Motor neuron (in vitro differentiated cells): ENCODE measurements around the gene AP3S1. TPM values are rescaled to one million over a fixed set of nuclear protein-coding genes. Genes with fewer than 3 reads are reported as not detected.

ENCODE experiments used
- ATAC-seq, 8 experiments: fragments of 200-7000 bp; cut with Tn5 transposase; replicated peaks in 6 of 8; 2 replicates each; pipeline ENCODE4 v1.8.0; 2021; ENCODE audit warnings: mild to moderate bottlenecking in 8 of 8, moderate library complexity in 8 of 8
- H3K27ac ChIP-seq, 2 donors: fragments of 250-450 bp; sonication (Bioruptor Pico); 2 replicates each; pipeline ENCODE4 v1.9.0; 2021; ENCODE audit warnings: antibody characterized with exemption in 2 of 2, mild to moderate bottlenecking in 2 of 2, moderate library complexity in 1 of 2
- H3K4me1 ChIP-seq, 2 donors: fragments of 250-450 bp; sonication (Bioruptor Pico); replicated peaks in 1 of 2; 2 replicates each; pipeline ENCODE4 v1.6.1; 2021; ENCODE audit warnings: antibody characterized with exemption in 2 of 2, mild to moderate bottlenecking in 2 of 2, moderate library complexity in 1 of 2
- H3K4me3 ChIP-seq, 5 donors: fragments of 250-450 bp; sonication (Bioruptor Pico); 2 replicates each; pipeline ENCODE4 v1.9.0; 2021; ENCODE audit warnings: antibody characterized with exemption in 5 of 5, mild to moderate bottlenecking in 5 of 5, moderate library complexity in 4 of 5
- WGBS, 10 experiments: fragments of 450-650 bp; shearing (Covaris generic); methylation state at CpG; one replicate each; pipeline ENCODE4 v1.0.0; 2022; 5-methylcytosine and 5-hydroxymethylcytosine counted together
- in situ Hi-C, 9 experiments: fragments of 400-800 bp; cut with MboI; loops; one replicate each; pipeline ENCODE4 v1.15.0; 2021; ENCODE audit warnings: low sequenced_read_pairs in 9 of 9, low pct_unique_long_range_greater_than_20kb in 2 of 9; ENCODE audit not compliant: unreplicated experiment in 9 of 9
- total RNA-seq, 8 experiments: library from RNA; unstranded; fragments of 300-600 nt; gene quantifications; 2 replicates each; pipeline versions ENCODE4 v1.2.3 to v1.2.4, GENCODE V29; 2022

Gene AP3S1
- total RNA-seq, 8 experiments from 2014 or later: 35.4 to 92.3 (median 59.6) TPM

- H3K4me3 ChIP-seq: no peak overlapping the region
- peak in 3 of 8 experiments; percentile 24 to 77 (median 68) for ATAC-seq
- no peak overlapping the region for H3K27ac ChIP-seq
- in situ Hi-C loops: no loop called here
- no peaks in the 10 kb centered on the region for H3K4me1 ChIP-seq
- WGBS, 10 experiments: 0 to 33% (median 20%) methylated on average over 1 to 13 of the region's 42 CpGs; no CpG with 5 or more reads in 2 of the 10 experiments
Measured at GRCh38 chr5:115961381-115962238, 119.9 kb downstream of the AP3S1 start.

- no peak within 1 kb of the TSS for H3K27ac ChIP-seq
- H3K4me1 ChIP-seq: no peaks in the 10 kb centered on the region
- peak in 2 of 8 experiments; percentile 10 to 28 for ATAC-seq
- in situ Hi-C loops: no loop called here
- peak within 1 kb of the TSS; percentile 23 to 42 (median 27) for H3K4me3 ChIP-seq
- 0 to 22% methylated on average over 2 to 3 of the region's 18 CpGs; no CpG with 5 or more reads in 8 of the 10 experiments for WGBS, 10 experiments
Measured at GRCh38 chr5:115962239-115962564, 120.5 kb downstream of the AP3S1 start, which contains the start of gene LVRN. Gene LVRN (plus strand): TSS chr5:115962475. CDS start chr5:115962618, 143 bp downstream.

- peak; percentile 66 to 90 (median 79) for ATAC-seq
- Histone ChIP-seq H3K4me3 (peak overlapping the region; percentile 23 to 42 (median 27)), H3K4me1 (no peaks in the 10 kb centered on the region), H3K27ac (no peak overlapping the region)
- 4 to 22% (median 9%) methylated on average over 4 to 31 of the region's 71 CpGs; no CpG with 5 or more reads in 4 of the 10 experiments for WGBS, 10 experiments
- in situ Hi-C loops: no loop called here
Measured at GRCh38 chr5:115962565-115963402, 121.0 kb downstream of the AP3S1 start.

GRCh38 chr5:115963566-115963965, 121.8 kb downstream of the AP3S1 start:
- in situ Hi-C loops: no loop called here
- H3K27ac ChIP-seq: no peak overlapping the region
- H3K4me3 ChIP-seq: no peak overlapping the region
- ATAC-seq: no peak
- no peaks in the 10 kb centered on the region for H3K4me1 ChIP-seq
- 19 to 90% (median 54%) methylated on average over 2 to 17 of the region's 17 CpGs; no CpG with 5 or more reads in 2 of the 10 experiments for whole genome bisulfite sequencing, 10 experiments

Other genes starting within 250 kb of the AP3S1 start
- 1 to 10 TPM in 6 of 8 experiments, under 1 TPM in 1, not detected in 1; 0.82 to 3.2 (median 1.1) TPM for gene TICAM2, start 239.5 kb upstream of the AP3S1 start, total RNA-seq
- gene TMED7, start 215.9 kb upstream of the AP3S1 start, total RNA-seq: 100 to 1,000 TPM in 1 of 8 experiments, 10 to 100 TPM in 7; 44.5 to 110 (median 67.5) TPM
- gene CDO1, start 25.3 kb upstream of the AP3S1 start, total RNA-seq: 100 to 1,000 TPM in 1 of 8 experiments, 10 to 100 TPM in 4, under 1 TPM in 3; 0.36 to 158 (median 36.0) TPM
- 10 to 100 TPM; 30.8 to 64.0 (median 43.1) TPM for gene ATG12, start 370 bp upstream of the AP3S1 start, total RNA-seq
- 1 to 10 TPM in 3 of 8 experiments, under 1 TPM in 4, not detected in 1; 0.25 to 1.9 (median 0.73) TPM for gene LVRN, start 120.5 kb downstream of the AP3S1 start, total RNA-seq
- under 1 TPM in 2 of 8 experiments, not detected in 6; 0.21 to 0.28 TPM for gene ARL14EPL, start 190.5 kb downstream of the AP3S1 start, total RNA-seq
- 10 to 100 TPM; 14.4 to 31.4 (median 23.1) TPM for gene COMMD10, start 243.1 kb downstream of the AP3S1 start, total RNA-seq